NCI-H1105 (cell line): Measurements from ENCODE around the gene HAPSTR1.

Source experiments
- DNase-seq: peaks from one replicate; lab custom pipeline; 2025; lab: John Stamatoyannopoulos, UW

Gene HAPSTR1

DNA sequence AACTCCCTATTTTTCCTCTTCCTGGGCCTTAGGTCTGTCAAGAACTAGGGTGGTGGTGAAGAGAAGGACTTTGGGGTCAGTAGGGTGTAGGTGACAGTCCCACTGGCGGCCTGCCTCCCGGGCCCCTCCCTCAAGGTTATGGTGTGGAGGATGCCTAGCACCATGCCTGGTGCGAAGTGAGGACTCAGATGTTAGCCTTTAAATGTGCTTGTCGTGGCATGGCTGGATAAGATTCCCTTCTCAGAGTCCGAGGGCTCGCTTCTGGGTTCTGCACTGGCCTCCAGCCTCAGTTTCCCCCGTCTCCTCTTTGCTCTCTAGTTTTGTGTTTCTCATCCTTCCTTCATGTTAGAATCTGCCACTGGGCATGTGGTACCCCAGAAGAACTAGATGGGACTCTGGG lies 32.0 kb downstream of the HAPSTR1 start:
- no peak for DNase-seq

DNA sequence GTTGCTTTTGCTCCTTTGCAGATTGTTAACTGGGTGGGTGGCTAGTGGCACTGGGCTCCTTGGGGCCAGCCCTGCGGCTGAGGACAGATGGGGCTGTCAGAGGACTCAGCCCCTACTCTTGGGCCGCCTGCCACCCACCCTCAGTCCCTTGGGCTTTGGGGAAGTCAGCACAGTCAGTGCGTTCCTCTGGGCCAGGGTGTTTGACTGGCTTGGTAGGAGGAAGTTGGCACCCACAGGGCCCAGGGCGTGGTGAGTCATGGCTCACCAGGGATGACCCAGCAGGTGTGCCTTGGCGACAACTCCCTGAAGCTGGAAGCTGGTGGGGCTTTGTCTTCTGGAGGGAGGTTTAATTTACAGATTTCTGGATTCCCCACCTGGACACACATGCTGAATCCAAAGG lies 32.4 kb downstream of the HAPSTR1 start:
- no peak for DNase-seq

DNA sequence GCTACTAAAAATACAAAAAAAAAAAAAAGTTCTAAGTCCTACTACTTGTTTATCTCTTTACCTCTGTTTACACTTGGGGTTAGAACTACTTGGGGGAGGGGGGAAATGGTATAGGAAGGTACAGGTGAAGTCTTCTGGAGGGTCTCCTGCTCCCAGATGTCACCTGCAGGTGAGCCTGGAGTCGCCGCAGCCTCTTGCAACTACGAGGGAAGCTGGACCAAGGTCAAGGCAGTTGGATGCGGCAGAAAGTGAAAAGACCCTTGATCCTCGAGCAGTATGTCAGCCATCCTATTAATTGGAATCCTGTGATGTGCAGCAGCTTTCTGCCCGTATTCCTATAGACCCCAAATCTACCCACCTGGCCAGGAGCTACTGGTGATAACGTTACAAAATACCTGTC lies 33.0 kb downstream of the HAPSTR1 start:
- no peak for DNase-seq

DNA sequence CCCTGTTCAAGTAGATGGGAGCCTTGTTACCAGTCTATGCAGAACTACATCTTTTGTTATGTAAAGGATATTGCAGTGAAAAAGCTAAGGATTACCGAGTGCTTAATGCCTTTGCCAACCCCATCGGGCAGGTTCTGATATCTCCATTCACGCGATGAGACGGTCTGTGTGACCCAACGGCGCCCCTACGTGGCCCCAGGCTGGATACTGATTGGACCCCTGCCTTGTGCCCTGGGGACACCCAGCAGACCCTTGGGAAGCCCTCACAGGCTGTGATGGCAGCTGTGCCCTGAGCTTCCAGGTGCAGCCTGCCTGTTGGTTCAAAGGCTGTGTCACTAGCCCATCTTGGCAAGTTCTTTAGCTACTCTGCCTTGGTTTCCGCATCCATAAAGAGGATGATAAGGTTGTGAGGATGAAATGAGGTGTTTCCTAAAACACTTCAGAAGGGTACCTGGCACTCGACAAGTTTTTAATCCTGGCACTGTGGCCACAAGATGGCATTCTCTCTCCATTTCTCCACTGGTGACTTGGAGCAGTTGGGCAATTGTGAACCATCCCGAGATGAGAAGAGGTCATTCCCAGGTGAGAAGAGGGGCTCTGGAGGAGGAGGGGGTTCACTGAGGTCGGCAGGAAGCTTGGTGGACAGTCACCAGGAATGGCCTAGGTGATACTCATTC lies 33.6 kb downstream of the HAPSTR1 start:
- DNase-seq: no peak

DNA sequence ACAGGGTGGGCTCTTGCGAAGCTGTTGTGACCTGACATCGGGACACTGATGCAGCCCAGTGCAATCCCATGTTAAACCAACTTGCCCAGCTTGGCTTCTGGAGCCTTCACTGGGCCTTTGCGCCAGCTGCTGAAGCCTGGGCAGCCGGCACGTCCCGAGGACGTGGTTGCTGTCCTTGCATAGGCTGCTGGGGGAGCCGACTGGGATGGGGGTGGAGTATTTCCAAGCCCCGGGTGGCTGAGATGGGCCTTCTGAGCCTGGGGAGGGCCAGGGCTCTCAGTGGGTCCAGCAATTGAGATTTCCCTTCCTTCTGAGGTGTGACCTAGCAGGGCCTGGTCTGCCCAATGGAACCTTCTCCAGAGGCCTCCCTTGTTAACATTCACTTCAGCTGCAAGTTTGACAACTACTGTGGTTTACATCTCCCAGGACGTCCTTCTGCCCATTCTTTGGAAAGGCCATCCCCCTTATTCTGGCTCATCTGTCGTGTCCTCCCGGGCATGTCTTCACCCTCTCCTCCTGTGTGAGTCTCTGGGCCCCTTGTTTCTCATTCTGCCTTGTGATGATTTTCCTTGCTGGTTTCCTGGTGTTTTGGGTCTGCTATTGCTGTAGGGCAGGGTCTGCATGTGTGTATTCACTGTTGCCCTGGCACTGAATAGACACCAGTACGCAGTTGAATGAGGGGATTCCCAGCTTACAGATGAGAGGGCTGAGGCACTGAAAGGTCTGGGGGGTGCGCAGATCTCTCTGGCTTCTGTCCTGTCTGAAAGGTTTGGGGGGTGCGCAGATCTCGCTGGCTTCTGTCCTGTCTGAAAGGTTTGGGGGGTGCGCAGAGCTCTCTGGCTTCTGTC lies 34.4 kb downstream of the HAPSTR1 start:
- no peak for DNase-seq

DNA sequence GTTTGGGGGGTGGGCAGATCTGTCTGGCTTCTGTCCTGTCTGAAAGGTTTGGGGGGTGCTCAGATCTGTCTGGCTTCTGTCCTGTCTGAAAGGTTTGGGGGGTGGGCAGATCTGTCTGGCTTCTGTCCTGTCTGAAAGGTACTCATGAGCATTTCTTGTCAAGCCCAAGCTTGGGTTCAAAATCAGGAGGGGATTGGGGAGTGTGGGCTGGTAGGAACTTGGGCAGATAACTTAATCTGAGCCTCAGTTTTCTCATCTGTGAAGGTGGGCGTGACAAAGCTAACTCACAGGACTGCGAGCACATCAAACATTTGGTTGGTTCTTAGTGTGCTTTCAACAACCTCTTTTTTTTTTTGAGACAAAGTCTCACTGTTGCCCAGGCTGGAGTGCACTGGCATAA lies 35.2 kb downstream of the HAPSTR1 start:
- no peak for DNase-seq

DNA sequence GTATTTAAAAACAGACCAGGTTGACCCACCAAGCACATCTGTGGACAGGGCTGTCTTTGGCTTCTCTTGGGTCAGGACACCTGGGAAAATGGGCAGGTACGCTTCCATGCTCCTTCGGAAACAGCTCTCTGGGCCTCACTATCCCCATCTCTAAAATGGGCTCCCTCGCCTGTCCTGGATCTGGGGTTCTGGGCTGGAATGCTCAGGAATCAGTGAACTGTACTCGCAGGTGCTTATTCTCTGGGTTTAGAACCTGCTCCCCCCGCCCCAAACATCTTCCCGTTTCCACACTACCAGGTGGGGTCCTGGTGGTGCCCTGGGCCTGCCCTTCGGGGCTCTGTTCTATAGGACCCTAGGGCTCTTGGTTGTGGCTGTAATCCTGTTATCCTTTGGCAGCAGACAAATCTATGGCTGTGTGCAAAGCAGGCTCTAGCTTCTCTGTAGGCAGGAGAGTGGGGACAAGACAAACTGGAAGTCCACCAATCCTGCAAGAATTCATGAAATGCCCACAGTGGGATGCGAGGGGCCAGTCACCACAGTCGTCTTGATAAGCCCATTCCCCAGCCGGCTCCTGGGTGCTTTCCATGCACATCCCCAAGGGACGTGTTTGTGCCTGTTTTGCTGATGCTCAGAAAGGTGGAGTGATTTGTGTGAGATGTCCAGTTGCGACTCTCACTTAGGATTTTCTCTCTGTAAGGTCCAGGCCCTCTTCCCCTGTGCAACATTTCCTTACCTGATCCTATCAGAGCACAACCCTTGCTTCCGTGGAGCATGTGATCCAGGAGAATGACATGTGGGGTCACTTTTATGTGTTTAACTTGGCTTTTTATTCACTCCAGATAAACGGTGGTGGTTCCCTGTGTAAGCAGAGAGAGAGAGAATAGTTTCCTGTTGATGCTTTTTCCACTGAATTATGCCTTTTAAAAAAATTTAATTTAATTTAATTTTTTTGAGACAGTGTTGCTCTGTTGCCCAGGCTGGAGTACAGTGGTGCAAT lies 37.2 kb downstream of the HAPSTR1 start:
- DNase-seq: no peak

DNA sequence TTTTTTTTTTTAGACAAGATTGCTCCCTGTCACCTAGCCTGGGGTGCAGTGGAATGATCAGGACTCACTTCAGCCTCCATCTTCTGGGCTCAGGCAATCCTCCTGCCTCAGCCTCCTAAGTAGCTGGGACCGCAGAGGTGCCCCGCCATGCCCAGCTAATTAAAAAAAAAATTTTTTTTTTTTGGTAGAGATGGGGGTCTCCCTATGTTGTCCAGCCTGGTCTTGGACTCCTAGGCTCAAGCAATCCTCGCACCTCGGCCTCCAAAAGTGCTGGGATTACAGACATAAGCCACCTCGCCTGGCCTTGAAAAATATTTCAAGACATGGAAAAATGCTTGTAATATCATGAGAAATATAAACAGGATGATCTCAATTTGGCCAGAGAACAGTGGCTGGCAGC lies 42.9 kb downstream of the HAPSTR1 start:
- no peak for DNase-seq

DNA sequence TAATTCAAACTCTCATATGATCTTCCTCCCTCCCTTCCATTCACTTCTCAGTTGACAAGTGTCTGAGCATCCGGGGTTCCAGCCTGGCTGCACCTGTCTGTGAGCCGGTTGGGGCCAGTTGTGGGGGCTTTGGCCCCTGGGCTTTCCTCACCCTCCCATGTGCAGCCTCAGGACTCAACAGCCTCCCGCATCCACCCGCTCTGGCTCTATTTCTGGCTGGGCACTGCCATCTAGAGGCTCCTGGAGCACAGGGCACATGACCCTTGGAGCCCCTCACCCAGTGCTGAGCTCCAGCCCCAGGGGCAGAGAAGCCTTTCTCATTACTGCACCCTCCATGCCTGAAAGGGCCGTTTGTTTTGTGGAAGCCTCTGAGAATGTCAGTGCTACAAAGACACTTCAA lies 43.3 kb downstream of the HAPSTR1 start:
- DNase-seq: peak; percentile 52

DNA sequence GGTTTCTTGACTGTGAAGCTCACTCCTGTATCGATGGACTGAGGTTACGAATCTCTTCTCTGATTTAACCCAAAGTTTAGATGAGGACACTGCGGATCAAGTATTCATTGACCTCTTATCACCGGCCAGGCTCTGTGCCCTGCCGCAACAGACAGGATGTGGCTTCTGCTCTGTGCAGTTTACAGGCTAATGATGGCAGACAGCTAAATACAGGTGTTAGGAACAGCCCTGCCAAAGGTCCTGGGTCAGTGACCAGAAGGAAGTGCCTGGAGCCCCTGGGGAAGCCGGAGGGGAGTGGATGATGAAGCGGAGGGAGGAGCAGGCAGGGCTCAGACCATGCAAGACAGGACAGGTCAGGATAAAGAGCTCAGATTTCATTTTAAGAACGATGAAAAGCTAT lies 44.4 kb downstream of the HAPSTR1 start:
- no peak for DNase-seq

DNA sequence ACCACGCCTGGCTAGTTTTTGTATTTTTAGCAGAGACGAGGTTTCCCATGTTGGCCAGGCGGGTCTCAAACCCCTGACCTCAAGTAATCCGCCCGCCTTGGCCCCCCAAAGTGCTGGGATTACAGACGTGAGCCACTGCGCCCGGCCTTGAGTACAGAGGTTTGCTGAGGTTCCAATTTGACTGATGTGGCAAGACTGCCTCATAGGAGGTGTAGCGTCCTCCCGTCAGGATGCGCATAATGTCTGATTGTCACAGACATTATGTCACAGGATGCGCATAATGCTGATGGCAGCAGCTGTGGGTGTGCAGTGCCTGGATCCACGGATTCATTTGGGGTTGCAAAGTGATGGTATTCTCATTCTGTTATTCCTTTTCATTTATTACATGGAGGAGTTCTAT lies 45.2 kb downstream of the HAPSTR1 start:
- DNase-seq: no peak

DNA sequence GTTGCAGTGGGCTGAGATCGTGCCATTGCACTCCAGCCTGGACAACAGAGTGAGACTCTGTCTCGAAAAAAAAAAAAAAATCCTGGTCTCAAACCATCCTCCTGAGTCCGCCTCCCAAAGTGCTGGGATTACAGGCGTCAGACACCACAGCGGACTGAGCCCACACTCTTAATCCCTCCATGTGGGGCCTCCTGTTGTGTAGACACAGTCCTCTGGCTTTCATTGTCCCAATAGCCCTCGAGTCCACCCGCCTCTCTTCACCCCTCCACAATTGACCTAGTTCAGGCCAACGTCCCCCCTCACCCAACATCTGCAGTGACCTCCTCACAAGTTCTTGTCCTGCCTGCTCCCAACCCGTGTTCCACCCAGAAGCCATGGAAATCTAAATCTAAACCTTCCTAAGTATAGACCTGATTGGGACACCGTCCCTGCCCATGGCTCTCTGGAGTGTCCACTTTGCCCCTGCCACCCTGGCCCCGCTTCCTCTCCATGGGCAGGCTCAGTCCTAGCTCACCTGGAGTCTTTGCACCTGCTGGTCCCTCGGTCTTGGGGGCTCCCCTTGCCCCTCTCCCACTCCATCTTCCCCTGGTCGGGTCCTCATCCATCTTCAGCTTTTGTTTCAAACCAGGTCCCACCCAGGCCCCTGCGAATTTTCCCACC lies 46.7 kb downstream of the HAPSTR1 start:
- no peak for DNase-seq

DNA sequence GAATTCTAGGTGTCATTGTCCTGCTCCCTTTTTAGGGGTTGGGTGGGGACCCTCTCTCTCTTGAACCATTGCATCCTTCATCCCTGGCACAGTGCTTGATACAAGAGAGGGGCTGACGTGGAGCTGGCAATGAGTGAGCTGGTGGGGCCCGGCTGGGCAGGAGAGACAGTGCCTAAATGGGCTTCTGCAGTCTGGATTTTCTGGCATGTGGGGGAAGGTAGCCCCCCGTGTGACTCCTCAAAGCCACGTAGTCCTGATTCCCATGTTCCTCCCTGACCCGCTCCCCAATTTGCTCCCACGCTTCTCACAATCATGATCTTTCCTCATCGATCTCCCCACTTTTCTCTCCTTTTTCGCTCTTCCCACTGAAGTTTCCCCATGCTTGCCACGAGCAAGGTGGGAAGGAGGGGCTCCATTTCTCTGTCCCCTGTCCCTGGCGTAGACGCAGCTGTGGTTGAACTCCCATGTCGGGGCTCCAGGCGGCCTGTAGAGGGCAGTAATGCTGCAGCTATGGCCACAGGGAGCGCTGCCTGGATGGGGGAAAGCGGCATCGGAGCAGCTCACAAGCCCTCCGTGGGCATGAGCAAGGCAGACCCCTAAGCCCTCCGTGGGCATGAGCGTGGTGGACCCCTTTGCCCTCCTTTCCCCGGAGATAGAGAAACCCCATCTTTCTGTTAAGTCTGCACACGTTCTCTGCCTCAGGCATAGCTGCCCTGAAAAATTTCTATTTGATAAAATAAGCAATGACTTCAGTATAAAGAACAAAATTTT lies 47.5 kb downstream of the HAPSTR1 start:
- peak; percentile 68 for DNase-seq

DNA sequence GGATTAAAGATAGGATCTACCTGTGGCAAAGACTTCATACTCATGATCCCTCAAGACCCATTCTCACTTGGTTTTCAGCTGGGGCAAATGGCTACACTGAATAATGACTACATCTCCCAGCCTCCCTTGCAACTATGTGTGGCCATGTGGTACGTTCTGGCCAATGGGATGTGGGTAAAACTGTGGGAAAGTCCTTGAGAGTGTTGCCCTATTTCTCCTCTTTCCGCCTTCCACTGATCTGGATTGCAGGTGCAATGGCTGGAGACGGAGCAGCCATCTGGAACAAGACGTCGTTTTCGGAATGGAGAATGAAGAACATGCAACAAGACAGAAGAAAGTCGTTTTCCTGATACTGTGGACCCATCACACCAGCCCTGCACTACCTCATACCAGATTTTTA lies 48.5 kb downstream of the HAPSTR1 start:
- no peak for DNase-seq
